Neural crest cell (in vitro differentiated cells): ENCODE data around the gene AKAP7. TPM values are rescaled to one million over a fixed set of nuclear protein-coding genes. Genes with fewer than 3 reads are reported as not detected.
"Not testable (repeated sequence)": the region's sequence is repeated elsewhere in the genome, so short reads cannot be mapped to it uniquely, and the experiment has no call there.

Experiments used
- DNase-seq: peaks from one replicate; pipeline ENCODE4 v3.0.0; 2021; ENCODE audit warnings: low read depth, mixed read lengths, low spot score
- H3K27ac Mint-ChIP-seq: one replicate; pipeline ENCODE4 v1.8.0; 2021; ENCODE audit warnings: mild to moderate bottlenecking, mixed read lengths; ENCODE audit not compliant: unreplicated experiment
- H3K27me3 Mint-ChIP-seq: 2 replicates; pipeline ENCODE4 v1.8.0; 2021; ENCODE audit warnings: low read depth, mild to moderate bottlenecking, mixed read lengths
- H3K36me3 Mint-ChIP-seq: 2 replicates; pipeline ENCODE4 v1.8.0; 2021; ENCODE audit warnings: low read depth, mild to moderate bottlenecking, mixed read lengths
- H3K4me1 Mint-ChIP-seq: 2 replicates; pipeline ENCODE4 v1.8.0; 2021; ENCODE audit warnings: mixed read lengths
- H3K4me3 Mint-ChIP-seq: one replicate; pipeline ENCODE4 v1.8.0; 2021; ENCODE audit warnings: mild to moderate bottlenecking, mixed read lengths
- H3K9me3 Mint-ChIP-seq: 2 replicates; pipeline ENCODE4 v1.8.0; 2021; ENCODE audit warnings: mixed read lengths
- CTCF ChIP-seq: fragments of 200-600 bp; sonication (generic); conservative IDR thresholded peaks from 2 replicates; pipeline ENCODE4 v1.5.0; 2021; ENCODE audit warnings: antibody characterized with exemption, mild to moderate bottlenecking
- total RNA-seq: library from RNA; stranded (reverse); gene quantifications from 2 replicates; pipeline ENCODE4 v1.2.1, GENCODE V29; 2021

The AKAP7 gene
- total RNA-seq, 1 donor from 2014 or later = 7.8 TPM

GRCh38 chr6:131293472-131293911, 158.2 kb downstream of the AKAP7 start:
- Mint-ChIP-seq H3K4me3 (no peak overlapping the region), H3K9me3 (no peaks in the 10 kb centered on the region), H3K36me3 (no peaks in the 10 kb centered on the region), H3K27me3 (peaks cover 2% of the 10 kb centered on the region), H3K4me1 (peaks cover 23% of the 10 kb centered on the region), H3K27ac (no peak overlapping the region)
- no peak for DNase-seq
- no peak for TF ChIP-seq CTCF

- no peak for TF ChIP-seq CTCF
- DNase-seq = no peak
- H3K27ac Mint-ChIP-seq = no peak overlapping the region
- no peaks in the 10 kb centered on the region for H3K9me3 Mint-ChIP-seq
- peaks cover 23% of the 10 kb centered on the region for H3K4me1 Mint-ChIP-seq
- H3K27me3 Mint-ChIP-seq = peaks cover 2% of the 10 kb centered on the region
- no peak overlapping the region for H3K4me3 Mint-ChIP-seq
- no peaks in the 10 kb centered on the region for H3K36me3 Mint-ChIP-seq
Measured at GRCh38 chr6:131295081-131295480, 159.8 kb downstream of the AKAP7 start.

GRCh38 chr6:131300826-131301225, 165.6 kb downstream of the AKAP7 start:
- H3K27me3 Mint-ChIP-seq, H3K4me3 Mint-ChIP-seq, H3K4me1 Mint-ChIP-seq, H3K27ac Mint-ChIP-seq, DNase-seq, H3K9me3 Mint-ChIP-seq, H3K36me3 Mint-ChIP-seq: not testable (repeated sequence)

GRCh38 chr6:131303338-131303930, 168.2 kb downstream of the AKAP7 start:
- Mint-ChIP-seq H3K36me3 (peaks cover 2% of the 10 kb centered on the region), H3K27ac (no peak overlapping the region), H3K27me3 (no peaks in the 10 kb centered on the region), H3K9me3 (no peaks in the 10 kb centered on the region), H3K4me3 (no peak overlapping the region), H3K4me1 (no peaks in the 10 kb centered on the region)
- DNase-seq = no peak
- TF ChIP-seq CTCF = no peak

GRCh38 chr6:131305037-131305850, 170.0 kb downstream of the AKAP7 start:
- Mint-ChIP-seq H3K9me3 (peaks cover 6% of the 10 kb centered on the region), H3K4me3 (no peak overlapping the region), H3K27me3 (no peaks in the 10 kb centered on the region), H3K36me3 (peaks cover 7% of the 10 kb centered on the region), H3K4me1 (no peaks in the 10 kb centered on the region), H3K27ac (no peak overlapping the region)
- DNase-seq = no peak
- no peak for TF ChIP-seq CTCF

- no peak for DNase-seq
- Mint-ChIP-seq H3K36me3 (peaks cover 7% of the 10 kb centered on the region), H3K27ac (no peak overlapping the region), H3K27me3 (no peaks in the 10 kb centered on the region), H3K9me3 (peaks cover 9% of the 10 kb centered on the region), H3K4me3 (no peak overlapping the region), H3K4me1 (no peaks in the 10 kb centered on the region)
- TF ChIP-seq CTCF = no peak
Measured at GRCh38 chr6:131309437-131309836, 174.2 kb downstream of the AKAP7 start.
